Ovary (tissue), 9 donors: Measurements from ENCODE around the gene PCBP3. TPM values are rescaled to one million over a fixed set of nuclear protein-coding genes. Genes with fewer than 3 reads are reported as not detected.
A peak's percentile ranks its signal among the peaks of the same experiment; 100 is the strongest.

Experiments
- DNase-seq, 5 donors: peaks; one replicate each; pipeline ENCODE4 v3.0.0-alpha.2; 2019 to 2020
- H3K27ac ChIP-seq, 2 donors: fragments of 200-600 bp; one replicate each; pipeline versions ENCODE4 v1.5.1 to v1.8.0; 2019 to 2022
- H3K27me3 ChIP-seq: fragments of 200-600 bp; one replicate; pipeline ENCODE4 v1.8.0; 2022
- H3K36me3 ChIP-seq: fragments of 200-600 bp; sonication (generic); one replicate; pipeline ENCODE4 v1.5.1; 2019
- H3K4me1 ChIP-seq: one replicate; pipeline ENCODE4 v1.8.1; 2013; ENCODE audit warnings: mild to moderate bottlenecking, moderate library complexity; ENCODE audit not compliant: insufficient read depth
- H3K4me3 ChIP-seq: fragments of 200-600 bp; sonication (generic); one replicate; pipeline ENCODE4 v1.5.1; 2017
- H3K9me3 ChIP-seq, 2 donors: fragments of 200-600 bp in 1 of 2; sonication (generic) in 1 of 2; one replicate each; pipeline versions ENCODE4 v1.5.1 to v1.8.1; 2013 to 2019; ENCODE audit warnings: mild to moderate bottlenecking in 1 of 2, moderate library complexity in 1 of 2
- EP300 ChIP-seq: sonication (generic); formaldehyde crosslinking; IDR thresholded peaks from one replicate; pipeline ENCODE4 v1.6.1; 2017; ENCODE audit warnings: antibody characterized with exemption
- POLR2A ChIP-seq: fragments of 450-650 bp; IDR thresholded peaks from one replicate; pipeline ENCODE4 v1.6.1; 2017; ENCODE audit warnings: antibody characterized with exemption, mild to moderate bottlenecking, moderate library complexity
- WGBS, 3 donors: extraction: QIAGEN DNeasy Blood & Tissue Kit in 1 of 3; methylation state at CpG; one replicate each; pipeline versions ENCODE4 v1.1.5 to v1.1.7; 2013 to 2017; 5-methylcytosine and 5-hydroxymethylcytosine counted together
- intact Hi-C, 4 donors: fragments of 100-400 bp; cut with DNase I; formaldehyde crosslinking; loops; one replicate each; pipeline versions ENCODE4 v1.11.0 to v1.15.1; 2022 to 2023
- polyA plus RNA-seq, 2 donors: library from polyadenylated mRNA; stranded (reverse); fragments of 200-250 nt in 1 of 2; fragments of 350-450 nt in 1 of 2; fragmentation: Illumina TruSeq in 1 of 2; extraction: RNeasy Lipid Tissue Mini Kit (QIAGEN cat#74804) in 1 of 2; gene quantifications; one replicate each; pipeline ENCODE4 v1.2.3, GENCODE V29; 2013 to 2014
- total RNA-seq, 7 donors: library from RNA; depleted of rRNA in 2 of 7; stranded (reverse); fragments of >200 nt in 2 of 7; fragmentation: NEBNext Ultra II Directional in 3 of 7; extraction: Animal tissue kit (Norgen Biotek cat#: 25700) in 3 of 7; gene quantifications; one replicate each; pipeline versions ENCODE4 v1.1.0 to v1.2.4, GENCODE V29; 2016 to 2023
- TF ChIP-seq, protein P1 (sequence below), 3 donors: fragments of 450-650 bp in 2 of 3; fragments of 200-600 bp in 1 of 3; IDR thresholded peaks; one replicate each; pipeline versions ENCODE4 v1.5.1 to v1.8.0; 2016 to 2022; ENCODE audit warnings: antibody characterized with exemption in 3 of 3, mild to moderate bottlenecking in 1 of 3
- donor health status: DM: no; HTN: no; CAD: no; lungs with moderate emphysema.
- donor health status: DM: no; HTN: no; CAD: no.
- donor health status: Bipolar disorder and iron deficiency.
- donor health status: DM: yes; HTN: yes; CAD: no.
- donor health status: DM: no; HTN: no; CAD: no.
- donor health status: DM: yes; HTN: yes; CAD: no.

PCBP3 gene
- total and polyA plus RNA-seq, 9 donors, result 2.4 to 10.1 (median 5.4) TPM

DNA sequence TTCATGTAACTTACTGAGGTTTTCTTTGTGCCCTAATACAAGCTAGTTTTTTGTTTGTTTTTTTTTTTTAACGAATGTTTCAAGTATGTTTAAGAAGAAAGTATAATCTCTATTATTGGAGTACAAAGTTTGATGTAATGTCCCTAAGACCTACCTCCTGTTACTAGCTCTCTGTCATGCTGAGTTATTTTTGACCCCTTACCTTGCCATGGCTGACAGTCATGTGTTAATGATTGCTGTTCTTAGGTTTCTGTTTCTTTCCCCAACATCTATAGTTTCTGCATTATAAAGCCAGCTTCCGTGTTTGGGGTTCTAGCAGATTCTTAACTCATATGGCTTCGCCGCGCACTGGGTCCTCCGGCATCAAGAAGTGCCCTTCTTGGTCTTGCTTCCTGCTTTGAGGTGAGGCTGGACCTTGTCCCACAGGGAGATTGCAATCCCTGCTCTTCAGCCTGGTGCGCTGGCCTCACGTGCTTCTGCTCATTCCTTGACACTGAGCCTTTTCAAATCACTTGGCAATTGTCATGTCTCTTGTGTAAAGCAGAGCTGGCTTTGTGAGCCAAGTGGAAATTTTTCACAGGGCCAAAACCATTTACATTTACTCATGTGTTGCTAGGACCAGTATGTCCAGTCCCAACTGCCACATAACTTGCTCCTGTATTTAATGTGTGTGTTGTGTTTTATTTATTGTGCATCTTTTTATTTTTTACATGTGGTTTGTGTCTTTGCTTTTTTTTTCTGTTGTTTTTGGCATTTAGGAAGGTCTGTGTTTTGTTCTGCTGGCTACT is 203.0 kb downstream of the PCBP3 start:
- Histone ChIP-seq H3K27me3 (no peaks in the 10 kb centered on the region), H3K4me1 (no peaks in the 10 kb centered on the region), H3K4me3 (no peak overlapping the region), H3K9me3 (no peaks in the 10 kb centered on the region), H3K27ac (no peak overlapping the region), H3K36me3 (no peaks in the 10 kb centered on the region)
- TF ChIP-seq, protein P1, sequence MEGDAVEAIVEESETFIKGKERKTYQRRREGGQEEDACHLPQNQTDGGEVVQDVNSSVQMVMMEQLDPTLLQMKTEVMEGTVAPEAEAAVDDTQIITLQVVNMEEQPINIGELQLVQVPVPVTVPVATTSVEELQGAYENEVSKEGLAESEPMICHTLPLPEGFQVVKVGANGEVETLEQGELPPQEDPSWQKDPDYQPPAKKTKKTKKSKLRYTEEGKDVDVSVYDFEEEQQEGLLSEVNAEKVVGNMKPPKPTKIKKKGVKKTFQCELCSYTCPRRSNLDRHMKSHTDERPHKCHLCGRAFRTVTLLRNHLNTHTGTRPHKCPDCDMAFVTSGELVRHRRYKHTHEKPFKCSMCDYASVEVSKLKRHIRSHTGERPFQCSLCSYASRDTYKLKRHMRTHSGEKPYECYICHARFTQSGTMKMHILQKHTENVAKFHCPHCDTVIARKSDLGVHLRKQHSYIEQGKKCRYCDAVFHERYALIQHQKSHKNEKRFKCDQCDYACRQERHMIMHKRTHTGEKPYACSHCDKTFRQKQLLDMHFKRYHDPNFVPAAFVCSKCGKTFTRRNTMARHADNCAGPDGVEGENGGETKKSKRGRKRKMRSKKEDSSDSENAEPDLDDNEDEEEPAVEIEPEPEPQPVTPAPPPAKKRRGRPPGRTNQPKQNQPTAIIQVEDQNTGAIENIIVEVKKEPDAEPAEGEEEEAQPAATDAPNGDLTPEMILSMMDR (IDR thresholded peaks at IDR 0.05), result no peak
- TF ChIP-seq EP300 (no peak), POLR2A (no peak)
- peak in 1 of 5 donors; percentile 18 for DNase-seq
- 65 to 80% (median 78%) methylated on average over 8 of the region's 8 CpGs for WGBS, 3 donors
- intact Hi-C loops, result no loop called here

DNA sequence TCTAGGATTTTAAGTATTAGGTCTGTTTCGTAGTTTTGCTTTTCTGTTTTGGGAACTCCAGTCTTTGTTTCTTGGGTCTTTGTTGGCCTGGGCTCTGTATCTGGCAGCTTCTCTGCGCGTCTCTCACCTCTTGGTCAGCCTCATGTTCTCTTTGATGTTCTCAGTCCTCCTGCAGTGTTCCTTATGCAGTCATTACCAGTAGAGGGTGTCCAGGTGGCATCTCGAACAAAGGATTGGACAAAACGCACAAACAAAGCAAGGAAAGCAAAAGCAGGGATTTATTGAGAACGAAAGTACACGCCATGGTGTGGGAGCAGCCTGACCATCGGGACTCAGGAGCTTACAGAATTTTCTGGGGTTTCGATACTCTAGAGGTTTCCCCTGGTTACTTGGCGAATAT is 204.3 kb downstream of the PCBP3 start:
- H3K27ac ChIP-seq, result no peak overlapping the region

DNA sequence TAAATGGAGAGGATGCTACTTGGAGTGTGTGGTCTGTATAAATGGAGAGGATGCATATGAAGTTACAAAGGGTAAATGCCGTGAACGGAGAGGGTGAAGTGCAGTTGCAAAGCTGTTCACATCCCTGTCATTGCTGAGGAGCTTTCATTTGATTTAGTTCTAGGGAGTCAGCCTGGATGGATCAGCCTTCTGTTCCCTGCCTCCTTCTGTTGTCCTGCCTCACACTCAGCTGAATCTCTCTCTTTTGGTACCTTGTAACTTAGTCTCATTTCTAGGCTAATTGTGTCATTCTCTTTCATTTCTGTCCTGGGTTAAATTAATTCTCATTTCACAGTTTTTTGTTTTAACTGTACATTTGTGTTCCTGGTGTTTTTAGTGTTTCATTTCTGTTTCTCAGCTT is 204.8 kb downstream of the PCBP3 start:
- WGBS, 3 donors, result 64 to 83% (median 72%) methylated on average over 2 of the region's 2 CpGs
- H3K27ac ChIP-seq, result no peak overlapping the region
- intact Hi-C loops, result no loop called here
- DNase-seq, result no peak
- H3K4me1 ChIP-seq, result no peaks in the 10 kb centered on the region
- TF ChIP-seq, protein P1 (IDR thresholded peaks at IDR 0.05), result no peak
- no peak for TF ChIP-seq EP300
- TF ChIP-seq POLR2A, result no peak
- no peaks in the 10 kb centered on the region for H3K36me3 ChIP-seq
- H3K9me3 ChIP-seq, result no peaks in the 10 kb centered on the region
- H3K27me3 ChIP-seq, result no peaks in the 10 kb centered on the region
- H3K4me3 ChIP-seq, result no peak overlapping the region

More for the DNA sequence above, 204.3 kb downstream of the PCBP3 start:
- WGBS, 3 donors, result 59 to 73% (median 68%) methylated on average over 10 of the region's 10 CpGs
- no peaks in the 10 kb centered on the region for H3K36me3 ChIP-seq
- intact Hi-C loops, result no loop called here
- no peak overlapping the region for H3K4me3 ChIP-seq
- H3K27me3 ChIP-seq, result no peaks in the 10 kb centered on the region
- H3K4me1 ChIP-seq, result no peaks in the 10 kb centered on the region
- H3K9me3 ChIP-seq, result no peaks in the 10 kb centered on the region
- peak in 1 of 5 donors; percentile 4 for DNase-seq
- no peak for TF ChIP-seq POLR2A
- TF ChIP-seq, protein P1 (IDR thresholded peaks at IDR 0.05), result no peak
- no peak for TF ChIP-seq EP300

DNA sequence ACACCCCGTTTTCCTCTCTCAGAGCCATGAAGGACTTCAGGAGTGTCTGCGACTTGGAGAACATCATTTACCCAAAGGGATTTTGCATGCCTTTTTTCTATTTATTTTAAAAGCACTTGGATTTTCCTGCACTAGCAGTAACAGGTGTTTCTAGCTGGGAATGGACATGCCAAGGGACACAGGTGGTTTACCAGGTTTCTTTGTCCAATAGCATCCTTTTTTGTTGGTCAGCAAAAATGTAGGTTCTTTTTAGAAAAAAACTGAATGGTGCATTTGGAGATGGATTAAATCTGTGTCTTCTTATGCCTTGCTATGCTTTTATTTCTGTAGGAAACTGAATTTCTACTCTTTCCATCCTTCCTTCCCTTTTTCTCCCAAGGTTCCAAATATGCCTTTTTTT is 205.3 kb downstream of the PCBP3 start:
- DNase-seq, result no peak
- Histone ChIP-seq H3K4me1 (no peaks in the 10 kb centered on the region), H3K4me3 (no peak overlapping the region), H3K36me3 (no peaks in the 10 kb centered on the region), H3K9me3 (no peaks in the 10 kb centered on the region), H3K27me3 (no peaks in the 10 kb centered on the region), H3K27ac (no peak overlapping the region)
- no peak for TF ChIP-seq EP300
- TF ChIP-seq POLR2A, result no peak
- TF ChIP-seq, protein P1 (IDR thresholded peaks at IDR 0.05), result no peak
- intact Hi-C loops, result no loop called here
- 78 to 91% (median 81%) methylated on average over 2 of the region's 2 CpGs for WGBS, 3 donors
